ENCODE data around the gene GAK.

The GAK gene

GRCh38 chr4:957581-958313 is 25.6 kb upstream of the GAK start:
- TF ChIP-seq CTCF (IDR thresholded peaks at IDR 0.05; ENCODE audit: low read depth, low read length, missing control alignments) = no peak
- in situ Hi-C loops (cut with HindIII; ENCODE audit: low pct_ligation_motif_present, low sequenced_read_pairs) = no loop called here

GRCh38 chr4:957231-957580 is 25.1 kb upstream of the GAK start:
- no peak for TF ChIP-seq CTCF (IDR thresholded peaks at IDR 0.05; ENCODE audit: low read depth, low read length, missing control alignments)
- DNase-seq = no peak
- Histone ChIP-seq H3K36me3 (replicated peaks) (peaks cover 5% of the 10 kb centered on the region), H3K27me3 (replicated peaks) (no peaks in the 10 kb centered on the region), H3K27ac (no peak overlapping the region), H3K4me3 (ENCODE audit: low read depth, low read length) (no peak overlapping the region)
- in situ Hi-C loops (cut with HindIII; ENCODE audit: low pct_ligation_motif_present, low sequenced_read_pairs) = no loop called here

More at GRCh38 chr4:957581-958313, 25.6 kb upstream of the GAK start:
- no peak overlapping the region for H3K4me3 ChIP-seq (ENCODE audit: low read depth, low read length)
- no peak for DNase-seq
- no peak overlapping the region for H3K27ac ChIP-seq
- no peaks in the 10 kb centered on the region for H3K27me3 ChIP-seq (replicated peaks)
- peaks cover 11% of the 10 kb centered on the region for H3K36me3 ChIP-seq (replicated peaks)

- Histone ChIP-seq H3K4me3 (ENCODE audit: low read depth, low read length) (no peak overlapping the region), H3K27ac (no peak overlapping the region), H3K27me3 (replicated peaks) (no peaks in the 10 kb centered on the region), H3K36me3 (replicated peaks) (peaks cover 4% of the 10 kb centered on the region)
- no peak for DNase-seq
- in situ Hi-C loops (cut with HindIII; ENCODE audit: low pct_ligation_motif_present, low sequenced_read_pairs) = no loop called here
- TF ChIP-seq CTCF (IDR thresholded peaks at IDR 0.05; ENCODE audit: low read depth, low read length, missing control alignments) = no peak
These were observed 24.6 kb upstream of the GAK start for GRCh38 chr4:956531-957230.

GRCh38 chr4:955931-956381 is 23.8 kb upstream of the GAK start:
- no peak overlapping the region for H3K4me3 ChIP-seq (ENCODE audit: low read depth, low read length)
- H3K27me3 ChIP-seq (replicated peaks) = no peaks in the 10 kb centered on the region
- DNase-seq = no peak
- no peak overlapping the region for H3K27ac ChIP-seq
- H3K36me3 ChIP-seq (replicated peaks) = peaks cover 4% of the 10 kb centered on the region
- in situ Hi-C loops (cut with HindIII; ENCODE audit: low pct_ligation_motif_present, low sequenced_read_pairs) = no loop called here
- TF ChIP-seq CTCF (IDR thresholded peaks at IDR 0.05; ENCODE audit: low read depth, low read length, missing control alignments) = no peak

- TF ChIP-seq CTCF (IDR thresholded peaks at IDR 0.05; ENCODE audit: low read depth, low read length, missing control alignments) = no peak
- H3K36me3 ChIP-seq (replicated peaks) = peaks cover 4% of the 10 kb centered on the region
- H3K27ac ChIP-seq = no peak overlapping the region
- in situ Hi-C loops (cut with HindIII; ENCODE audit: low pct_ligation_motif_present, low sequenced_read_pairs) = no loop called here
- H3K27me3 ChIP-seq (replicated peaks) = no peaks in the 10 kb centered on the region
- DNase-seq = no peak
- H3K4me3 ChIP-seq (ENCODE audit: low read depth, low read length) = no peak overlapping the region
These were observed 23.2 kb upstream of the GAK start for GRCh38 chr4:955161-955921.

Measured in brain microvascular endothelial cell (primary cell).